WI38 (cell line): ENCODE results near the gene SIL1.
"Not testable (repeated sequence)": the region's sequence is repeated elsewhere in the genome, so short reads cannot be mapped to it uniquely, and the experiment has no call there.

Experiments
- H3K4me3 ChIP-seq: 2 replicates; pipeline ENCODE4 v1.5.1; 2011; ENCODE audit warnings: low read depth, mild to moderate bottlenecking, control low read depth, low read length
- TF ChIP-seq, protein P1 (sequence below): IDR thresholded peaks from 2 replicates; pipeline ENCODE4 v1.5.1; 2012; ENCODE audit warnings: low read depth, mild to moderate bottlenecking, control low read depth, low read length

The SIL1 gene

DNA sequence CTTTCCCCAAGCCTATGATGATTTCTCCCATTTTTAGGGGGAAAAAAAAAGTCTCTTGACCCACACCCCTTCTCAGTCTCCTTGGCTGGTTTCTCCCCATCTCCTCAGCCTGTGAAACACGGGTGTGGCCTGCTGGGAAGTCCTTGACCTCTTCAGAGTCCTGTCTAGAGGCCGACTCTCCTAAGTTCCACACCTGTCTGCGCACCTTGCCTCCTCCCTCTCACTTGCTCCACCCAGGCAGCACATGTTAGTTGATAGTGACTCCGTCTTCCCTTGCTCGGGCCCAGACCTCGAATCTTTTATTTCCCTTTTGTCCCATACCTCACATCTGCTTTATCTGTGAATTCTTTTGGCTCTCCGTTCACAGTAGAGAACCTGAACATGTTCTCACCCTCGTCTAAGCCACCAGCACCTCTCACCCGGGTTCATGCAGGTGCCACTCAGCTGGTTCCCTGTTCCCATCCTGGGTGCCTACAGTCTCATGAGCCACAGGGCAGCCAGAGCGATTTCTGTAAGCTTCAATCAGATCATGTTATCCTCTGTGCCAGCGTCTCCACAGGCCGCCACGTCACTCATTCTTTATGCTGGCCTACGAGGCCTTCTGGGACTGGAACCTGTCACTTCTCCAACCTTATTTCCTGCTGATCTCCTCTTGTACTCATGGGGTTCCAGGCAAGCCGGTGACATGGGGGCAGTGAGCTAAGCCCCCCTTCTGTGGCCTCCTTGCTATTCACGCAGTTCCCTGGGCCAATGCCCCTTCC lies 271.3 kb downstream of the SIL1 start:
- TF ChIP-seq, protein P1, sequence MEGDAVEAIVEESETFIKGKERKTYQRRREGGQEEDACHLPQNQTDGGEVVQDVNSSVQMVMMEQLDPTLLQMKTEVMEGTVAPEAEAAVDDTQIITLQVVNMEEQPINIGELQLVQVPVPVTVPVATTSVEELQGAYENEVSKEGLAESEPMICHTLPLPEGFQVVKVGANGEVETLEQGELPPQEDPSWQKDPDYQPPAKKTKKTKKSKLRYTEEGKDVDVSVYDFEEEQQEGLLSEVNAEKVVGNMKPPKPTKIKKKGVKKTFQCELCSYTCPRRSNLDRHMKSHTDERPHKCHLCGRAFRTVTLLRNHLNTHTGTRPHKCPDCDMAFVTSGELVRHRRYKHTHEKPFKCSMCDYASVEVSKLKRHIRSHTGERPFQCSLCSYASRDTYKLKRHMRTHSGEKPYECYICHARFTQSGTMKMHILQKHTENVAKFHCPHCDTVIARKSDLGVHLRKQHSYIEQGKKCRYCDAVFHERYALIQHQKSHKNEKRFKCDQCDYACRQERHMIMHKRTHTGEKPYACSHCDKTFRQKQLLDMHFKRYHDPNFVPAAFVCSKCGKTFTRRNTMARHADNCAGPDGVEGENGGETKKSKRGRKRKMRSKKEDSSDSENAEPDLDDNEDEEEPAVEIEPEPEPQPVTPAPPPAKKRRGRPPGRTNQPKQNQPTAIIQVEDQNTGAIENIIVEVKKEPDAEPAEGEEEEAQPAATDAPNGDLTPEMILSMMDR, result no peak
- H3K4me3 ChIP-seq, result no peak overlapping the region

DNA sequence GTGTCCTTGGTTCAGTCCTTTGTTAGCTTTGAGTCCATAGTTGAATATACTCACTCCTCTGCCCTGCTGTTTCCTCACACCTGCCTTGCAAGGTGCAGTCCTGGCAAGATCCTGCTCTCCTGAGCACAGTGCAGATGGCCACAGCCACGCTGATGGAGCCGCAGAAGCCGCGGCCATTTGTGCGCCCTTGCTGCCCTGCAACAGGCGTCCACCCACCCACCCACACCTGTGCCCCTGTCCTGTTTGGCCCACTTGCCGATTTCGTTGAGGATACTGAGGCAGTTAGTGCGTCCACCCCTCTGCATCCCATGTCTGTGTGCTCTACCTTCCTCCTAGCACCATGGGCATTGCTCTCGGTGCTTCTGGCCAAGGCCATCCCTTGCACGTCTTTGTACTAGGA lies 271.9 kb downstream of the SIL1 start:
- H3K4me3 ChIP-seq, result no peak overlapping the region
- TF ChIP-seq, protein P1, result no peak

DNA sequence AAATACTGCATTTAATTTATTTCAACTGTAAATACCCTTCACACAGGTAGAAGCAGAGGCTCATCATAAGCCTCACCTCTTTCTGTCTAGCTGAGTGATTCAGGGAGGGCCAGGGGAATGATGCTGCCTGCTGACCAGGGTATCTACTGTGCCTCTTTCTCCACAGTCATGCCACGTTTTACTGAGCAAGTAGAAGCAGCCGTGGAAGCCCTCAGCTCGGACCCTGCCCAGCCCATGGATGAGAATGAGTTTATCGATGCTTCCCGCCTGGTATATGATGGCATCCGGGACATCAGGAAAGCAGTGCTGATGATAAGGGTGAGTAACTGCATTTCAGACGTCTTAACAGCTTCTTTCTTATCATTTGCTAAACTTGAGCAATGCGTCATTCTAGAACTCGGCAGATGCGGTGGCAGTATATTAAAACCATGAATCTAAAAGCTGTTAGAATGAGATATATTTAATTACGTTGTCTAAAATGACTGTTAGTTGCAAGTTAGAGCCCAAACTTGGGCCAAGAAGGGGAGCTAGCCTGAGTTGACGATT lies 273.0 kb downstream of the SIL1 start:
- TF ChIP-seq, protein P1, result no peak
- H3K4me3 ChIP-seq, result no peak overlapping the region

DNA sequence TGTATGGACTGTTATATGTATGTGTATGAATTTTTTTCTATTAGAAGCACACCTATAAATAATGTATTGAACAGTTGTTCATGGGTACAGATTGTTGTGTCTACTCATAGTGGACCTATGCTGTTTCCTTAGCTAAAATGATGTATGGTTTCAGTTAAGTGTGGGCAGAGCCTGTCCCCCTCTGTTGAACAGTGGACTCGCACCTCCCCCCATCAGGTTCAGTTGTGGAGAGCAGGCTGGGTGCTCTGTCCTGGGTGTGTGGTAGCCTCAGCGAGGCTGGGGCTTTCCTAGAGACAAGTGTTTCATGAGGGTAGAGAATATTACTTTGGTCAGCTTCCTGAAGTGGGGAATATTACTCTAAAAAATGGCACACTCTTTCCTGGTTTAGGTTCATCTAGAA lies 275.7 kb downstream of the SIL1 start:
- H3K4me3 ChIP-seq, result no peak overlapping the region
- TF ChIP-seq, protein P1, result no peak

DNA sequence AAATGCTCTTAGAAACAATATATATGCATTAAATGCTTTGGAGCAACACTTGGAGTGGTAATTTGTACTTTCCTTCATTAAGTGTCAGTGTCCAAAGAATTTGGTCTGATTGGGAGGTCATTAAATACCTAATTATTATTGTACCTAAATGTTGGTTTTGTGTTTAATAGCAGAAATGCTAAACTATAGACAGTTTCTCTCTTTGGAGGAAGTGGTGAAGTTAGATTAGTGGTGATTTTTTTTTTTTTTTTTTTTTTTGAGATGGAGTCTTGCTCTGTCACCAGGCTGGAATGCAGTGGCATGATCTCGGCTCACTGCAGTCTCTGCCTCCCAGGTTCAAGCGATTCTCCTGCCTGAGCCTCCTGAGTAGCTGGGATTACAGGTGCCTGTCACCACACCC lies 276.8 kb downstream of the SIL1 start:
- not testable (repeated sequence) for H3K4me3 ChIP-seq

DNA sequence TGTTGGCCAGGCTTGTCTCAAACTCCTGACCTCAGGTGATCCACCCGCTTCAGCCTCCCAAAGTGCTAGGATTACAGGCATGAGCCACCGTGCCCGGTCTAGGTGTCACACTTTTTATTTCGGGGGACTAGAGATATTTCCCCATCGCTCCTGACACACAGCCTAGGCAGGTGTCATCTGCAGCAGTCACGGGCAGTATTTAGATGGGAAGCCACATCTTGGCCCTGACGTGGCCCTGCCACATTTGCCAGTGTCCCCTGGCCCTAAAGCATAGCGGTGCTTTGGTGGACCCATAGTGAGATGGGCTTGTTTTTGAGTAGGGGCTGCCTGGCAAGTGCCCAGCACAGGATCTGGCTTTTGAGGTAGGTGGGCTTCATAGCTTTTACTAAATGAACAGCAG lies 278.0 kb downstream of the SIL1 start:
- no peak overlapping the region for H3K4me3 ChIP-seq
- TF ChIP-seq, protein P1, result no peak

DNA sequence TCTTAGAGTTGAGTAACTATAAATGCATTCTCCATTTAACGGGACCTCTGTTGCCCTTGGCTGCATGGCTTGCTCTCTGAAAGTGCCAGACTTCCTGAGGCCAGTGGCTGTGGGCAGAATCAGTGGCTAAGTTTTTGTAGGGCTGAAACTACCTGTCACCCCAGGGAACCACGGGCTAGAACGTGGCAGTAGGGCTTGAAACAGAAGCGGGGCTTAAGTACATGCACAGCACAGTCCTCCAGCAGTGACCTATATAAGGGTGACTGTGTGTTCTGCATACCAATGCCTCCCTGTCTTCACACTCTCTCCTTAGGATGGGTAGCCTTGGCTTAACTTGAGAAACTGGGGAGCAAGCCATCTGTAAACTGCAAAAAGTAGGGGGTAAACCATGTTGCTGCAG lies 279.5 kb downstream of the SIL1 start:
- TF ChIP-seq, protein P1, result no peak

DNA sequence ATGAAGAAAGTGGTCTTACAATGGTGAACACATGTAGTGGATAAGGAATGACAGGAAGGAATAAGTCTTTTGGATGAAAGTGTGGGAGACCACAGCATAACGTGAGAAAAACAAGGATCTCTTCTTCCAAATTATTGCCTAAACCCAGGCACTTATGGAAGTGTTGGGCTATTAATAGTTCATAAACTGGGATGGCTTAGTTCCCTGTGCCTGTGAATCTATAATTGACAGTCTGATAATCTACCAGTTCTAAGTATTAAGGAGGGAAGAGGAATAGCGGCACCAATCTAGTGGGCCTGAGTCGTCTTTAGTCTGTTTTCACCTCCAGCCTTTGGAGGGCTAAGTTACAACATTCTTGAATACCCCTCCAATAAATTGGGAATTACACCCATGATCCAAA lies 283.8 kb downstream of the SIL1 start:
- no peak overlapping the region for H3K4me3 ChIP-seq
- TF ChIP-seq, protein P1, result no peak

More for the DNA sequence above, 279.5 kb downstream of the SIL1 start:
- H3K4me3 ChIP-seq, result no peak overlapping the region
